HG03025 (cell line): Measurements from ENCODE around the gene CDH4.

ENCODE experiments used
- ATAC-seq: cut with Tn5 transposase; IDR thresholded peaks from one replicate; pipeline ENCODE4 v1.9.1; 2021; ENCODE audit warnings: mild to moderate bottlenecking, moderate library complexity; ENCODE audit not compliant: unreplicated experiment, low FRiP score

Gene CDH4

GRCh38 chr20:61541537-61541936 is 289.5 kb downstream of the CDH4 start:
- ATAC-seq: no peak

DNA sequence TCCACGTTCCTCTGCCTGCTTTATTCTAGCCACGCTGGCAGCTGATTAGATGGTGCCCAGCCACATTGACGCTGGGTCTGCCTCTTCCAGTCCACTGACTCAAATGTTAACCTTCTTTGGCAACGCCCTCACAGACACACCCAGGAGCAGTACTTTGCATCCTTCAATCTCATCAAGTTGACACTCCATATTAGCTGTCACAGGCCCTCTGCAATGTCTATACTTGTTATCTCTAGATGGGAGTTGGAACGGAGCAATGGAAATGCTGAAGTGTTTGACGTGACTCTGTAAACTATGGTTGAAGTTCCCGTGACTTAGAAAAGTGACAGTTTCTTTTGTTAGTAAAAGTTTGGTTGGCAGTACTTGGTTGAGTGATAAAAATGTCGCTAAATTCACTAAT is 291.0 kb downstream of the CDH4 start:
- no peak for ATAC-seq

DNA sequence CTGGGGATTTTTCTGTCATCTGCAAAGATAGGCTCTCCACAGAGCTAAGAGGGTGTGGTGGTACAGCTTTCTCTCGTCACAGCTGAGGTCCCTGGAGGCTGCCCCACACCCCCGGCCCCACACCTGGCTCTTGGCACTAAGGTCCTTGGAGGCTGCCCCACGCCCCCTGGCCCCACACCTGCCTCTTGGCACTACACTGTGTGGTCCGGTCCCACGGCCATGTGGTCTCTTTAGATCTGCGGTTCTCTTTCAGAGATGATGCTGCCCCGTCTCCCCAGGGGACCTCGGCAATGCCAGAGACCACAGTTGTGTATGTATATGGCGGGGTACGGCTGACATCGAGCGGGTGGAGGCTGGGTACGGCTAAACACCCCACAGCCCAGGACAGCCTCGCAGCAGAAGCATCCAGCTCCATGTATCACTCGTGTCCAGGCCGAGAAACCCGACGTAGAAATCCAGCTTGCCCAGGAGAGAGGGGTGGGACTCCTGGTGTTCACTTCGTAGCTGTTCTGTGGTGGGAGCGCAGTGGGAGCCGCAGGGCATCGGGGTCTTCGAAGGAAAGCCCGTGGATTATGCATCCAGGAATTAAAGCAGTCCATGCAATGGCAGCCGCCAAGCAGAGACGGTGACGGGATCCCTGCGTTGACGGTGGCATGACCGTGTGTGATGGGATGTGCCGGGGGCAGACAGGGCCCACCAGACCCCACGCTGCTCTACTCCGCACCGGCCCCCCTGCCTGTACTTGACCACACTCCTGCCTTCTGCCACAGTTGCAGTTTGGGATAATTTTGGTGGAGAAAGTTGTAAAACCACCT is 292.1 kb downstream of the CDH4 start:
- no peak for ATAC-seq

GRCh38 chr20:61544910-61545889 is 293.1 kb downstream of the CDH4 start:
- ATAC-seq: no peak

GRCh38 chr20:61546641-61547040 is 294.6 kb downstream of the CDH4 start:
- ATAC-seq: no peak

- no peak for ATAC-seq
Measured at GRCh38 chr20:61548069-61548468, 296.0 kb downstream of the CDH4 start.

- ATAC-seq: no peak
Measured at GRCh38 chr20:61549865-61550264, 297.8 kb downstream of the CDH4 start.

DNA sequence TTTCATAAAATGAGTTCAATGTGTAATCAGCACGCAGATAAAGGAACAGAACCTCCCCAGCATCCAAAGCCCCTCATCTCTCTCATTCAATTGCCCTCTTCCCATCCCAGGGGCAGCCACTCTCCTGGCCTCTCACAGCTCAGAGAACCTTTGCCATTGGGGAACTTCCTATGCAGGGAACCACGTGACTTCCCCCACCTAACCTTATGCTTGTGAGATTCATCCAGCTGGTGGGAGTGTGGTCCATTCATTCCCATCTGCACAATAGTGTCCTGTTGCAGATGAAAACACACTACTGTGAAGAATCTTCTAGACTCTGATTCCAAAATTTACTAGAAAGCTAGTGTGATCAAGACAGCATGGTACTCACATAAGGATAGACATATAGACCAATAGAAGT is 299.3 kb downstream of the CDH4 start:
- ATAC-seq: no peak

- ATAC-seq: no peak
Measured at GRCh38 chr20:61554617-61555016, 302.6 kb downstream of the CDH4 start.

DNA sequence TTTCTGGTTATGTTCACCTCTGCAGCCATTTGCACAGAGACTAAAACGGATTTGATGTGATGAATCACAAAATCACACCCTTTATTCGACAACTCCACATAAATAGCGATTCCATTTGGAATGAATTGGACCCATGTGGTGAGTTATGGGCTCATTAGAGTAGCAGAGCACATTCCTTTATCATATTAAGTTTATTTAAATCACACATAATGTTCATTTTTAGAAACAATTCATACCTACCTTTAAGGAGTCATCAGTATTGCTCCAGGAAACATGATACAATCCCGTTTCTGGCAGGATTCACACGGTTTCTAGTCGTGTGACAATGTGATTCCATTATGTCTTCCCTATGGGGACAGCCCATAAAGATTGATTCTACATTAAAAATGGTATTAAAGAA is 303.5 kb downstream of the CDH4 start:
- no peak for ATAC-seq

- no peak for ATAC-seq
Measured at GRCh38 chr20:61556111-61556510, 304.1 kb downstream of the CDH4 start.

DNA sequence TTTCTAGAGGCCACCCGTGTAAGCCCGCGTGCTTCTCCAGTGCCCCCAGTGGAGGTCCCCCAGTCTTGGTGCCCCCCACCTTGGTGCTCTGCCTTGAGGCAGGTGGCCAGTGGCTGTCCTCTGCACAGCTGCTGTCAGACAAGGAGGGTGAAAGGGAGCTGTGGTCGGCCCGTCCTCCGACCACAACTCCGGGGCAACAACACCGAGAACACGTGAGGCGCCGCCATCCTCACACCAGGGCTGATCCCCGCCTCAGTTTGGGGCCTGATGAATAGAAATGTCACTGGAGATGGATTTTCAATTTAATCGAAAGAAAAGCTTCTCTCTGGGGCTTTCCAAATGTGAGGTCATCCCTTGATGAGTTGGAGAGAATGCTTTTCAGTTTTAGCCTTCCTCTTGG is 304.6 kb downstream of the CDH4 start:
- no peak for ATAC-seq

DNA sequence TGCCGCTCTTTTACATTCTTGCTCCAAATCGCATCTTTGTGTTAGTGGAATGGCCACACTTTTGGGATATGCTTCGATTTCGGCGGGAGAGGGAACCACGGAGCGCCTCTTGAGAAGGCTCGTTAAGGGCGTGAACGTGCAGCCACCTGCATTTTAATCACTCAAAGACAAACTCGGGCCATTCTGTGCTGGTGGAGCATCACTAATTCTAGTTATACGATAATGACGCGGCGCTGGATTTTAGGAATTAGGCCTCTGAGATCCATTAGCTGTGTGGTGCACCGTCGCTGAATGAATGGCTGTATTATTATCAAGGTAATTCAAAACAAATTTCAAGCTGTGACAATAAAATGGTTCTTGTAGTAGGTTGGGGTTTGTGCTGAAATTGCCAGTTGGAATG is 305.6 kb downstream of the CDH4 start:
- no peak for ATAC-seq

- no peak for ATAC-seq
Measured at GRCh38 chr20:61558726-61559125, 306.7 kb downstream of the CDH4 start.

DNA sequence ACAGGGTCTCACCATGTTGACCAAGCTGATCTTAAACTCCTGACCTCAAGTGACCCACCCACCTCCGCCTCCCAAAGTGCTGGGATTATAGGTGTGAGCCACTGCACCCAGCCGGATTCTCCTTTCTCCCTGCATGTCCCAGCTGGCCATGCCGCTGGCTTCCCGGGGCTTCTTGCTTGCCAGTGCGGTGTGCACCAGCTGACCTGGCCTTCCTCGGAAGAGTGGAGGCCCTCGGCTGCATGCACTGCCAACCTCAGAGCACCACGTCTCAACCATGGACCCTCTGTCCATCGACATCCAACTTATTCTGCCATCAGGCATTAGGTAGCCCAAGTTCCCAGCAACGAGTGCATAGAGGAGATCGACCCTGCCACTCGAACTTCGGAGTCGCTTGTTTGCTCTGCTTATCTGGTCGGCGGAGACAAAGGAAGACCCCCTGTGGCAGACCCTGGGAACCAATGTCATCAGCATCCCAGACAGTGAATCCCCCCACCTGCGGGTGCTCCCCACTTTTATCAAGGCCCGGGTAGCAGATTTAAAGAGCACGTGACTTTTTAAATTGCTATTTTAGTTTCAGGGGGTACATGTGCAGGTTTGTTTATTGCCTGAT is 307.8 kb downstream of the CDH4 start:
- no peak for ATAC-seq

GRCh38 chr20:61560361-61560853 is 308.3 kb downstream of the CDH4 start:
- ATAC-seq: no peak

- no peak for ATAC-seq
Measured at GRCh38 chr20:61561111-61561830, 309.2 kb downstream of the CDH4 start.

DNA sequence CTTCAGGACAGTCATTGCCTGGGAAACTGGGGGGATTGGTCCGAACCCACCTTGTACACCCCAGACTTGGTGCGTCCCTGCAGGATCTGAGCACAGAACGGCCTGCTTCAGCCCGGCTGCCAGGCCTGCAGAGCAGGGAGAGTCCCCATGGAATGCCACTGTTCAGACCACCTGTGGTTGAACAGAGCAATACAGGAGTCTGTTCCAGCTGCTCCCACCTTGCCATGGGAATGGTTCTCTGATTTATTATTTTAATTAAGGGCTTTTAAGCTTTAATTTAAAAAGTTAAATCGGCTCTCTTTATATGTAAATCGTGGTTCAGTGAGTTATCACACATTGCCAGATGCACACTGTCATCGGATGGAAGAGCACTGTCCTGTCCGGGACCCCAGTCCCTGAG is 310.4 kb downstream of the CDH4 start:
- no peak for ATAC-seq

GRCh38 chr20:61562897-61563504 is 310.9 kb downstream of the CDH4 start:
- no peak for ATAC-seq

DNA sequence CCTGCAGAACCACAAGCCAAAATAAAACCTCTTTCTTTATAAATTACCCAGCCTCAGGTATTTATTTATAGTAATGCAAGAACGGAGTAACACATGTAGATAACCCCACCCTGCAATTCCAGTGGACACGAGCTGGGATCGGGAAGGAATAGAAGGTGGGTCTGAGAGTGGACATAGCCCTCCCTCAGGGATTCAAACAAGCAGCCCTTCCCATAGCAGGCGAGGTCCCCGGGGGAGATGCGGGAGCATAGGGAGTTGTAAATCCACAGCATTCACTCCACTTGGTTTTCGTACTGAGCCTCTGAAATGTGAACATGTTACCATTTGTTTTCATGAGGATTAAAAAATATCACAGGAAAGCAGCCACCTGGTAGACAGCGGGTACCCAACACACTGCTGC is 312.6 kb downstream of the CDH4 start:
- no peak for ATAC-seq
